Measurements from ENCODE around the gene DIO1. TPM values are rescaled to one million over a fixed set of nuclear protein-coding genes. Genes with fewer than 3 reads are reported as not detected.
A peak's percentile ranks its signal among the peaks of the same experiment; 100 is the strongest.

The DIO1 gene
- total RNA-seq, 2 donors from 2014 or later = 0.23 TPM; not detected in 1

- H3K27me3 ChIP-seq (replicated peaks; ENCODE audit: insufficient read depth) = no peaks in the 10 kb centered on the region
- TF ChIP-seq CTCF (IDR thresholded peaks at IDR 0.05) (no peak), POLR2A (IDR thresholded peaks at IDR 0.05) (no peak), POLR2AphosphoS5 (IDR thresholded peaks at IDR 0.05) (no peak)
- no peaks in the 10 kb centered on the region for H3K36me3 ChIP-seq
- intact Hi-C loops (cut with DNase I) = no loop called here
- H3K9me3 ChIP-seq = no peaks in the 10 kb centered on the region
- H3K27ac ChIP-seq = no peak overlapping the region
- H3K4me3 ChIP-seq = no peak overlapping the region
- DNase-seq (ENCODE audit: low spot score) = no peak
- WGBS = 57% methylated on average over 2 of the region's 2 CpGs
- H3K4me1 ChIP-seq (replicated peaks) = peaks cover 6% of the 10 kb centered on the region
Measured at GRCh38 chr1:53954128-53954527, 60.1 kb downstream of the DIO1 start.

GRCh38 chr1:53956308-53957168, 62.6 kb downstream of the DIO1 start:
- no peaks in the 10 kb centered on the region for H3K27me3 ChIP-seq (replicated peaks; ENCODE audit: insufficient read depth)
- WGBS = 50% methylated on average over 3 of the region's 3 CpGs
- no peaks in the 10 kb centered on the region for H3K9me3 ChIP-seq
- intact Hi-C loops (cut with DNase I) = no loop called here
- no peak for TF ChIP-seq POLR2A (IDR thresholded peaks at IDR 0.05)
- no peak for TF ChIP-seq CTCF (IDR thresholded peaks at IDR 0.05)
- TF ChIP-seq POLR2AphosphoS5 (IDR thresholded peaks at IDR 0.05) = no peak
- H3K27ac ChIP-seq = peak overlapping the region; percentile 15 to 42
- no peaks in the 10 kb centered on the region for H3K36me3 ChIP-seq
- no peak for DNase-seq (ENCODE audit: low spot score)
- no peak overlapping the region for H3K4me3 ChIP-seq
- peaks cover 6% of the 10 kb centered on the region for H3K4me1 ChIP-seq (replicated peaks)

DNA sequence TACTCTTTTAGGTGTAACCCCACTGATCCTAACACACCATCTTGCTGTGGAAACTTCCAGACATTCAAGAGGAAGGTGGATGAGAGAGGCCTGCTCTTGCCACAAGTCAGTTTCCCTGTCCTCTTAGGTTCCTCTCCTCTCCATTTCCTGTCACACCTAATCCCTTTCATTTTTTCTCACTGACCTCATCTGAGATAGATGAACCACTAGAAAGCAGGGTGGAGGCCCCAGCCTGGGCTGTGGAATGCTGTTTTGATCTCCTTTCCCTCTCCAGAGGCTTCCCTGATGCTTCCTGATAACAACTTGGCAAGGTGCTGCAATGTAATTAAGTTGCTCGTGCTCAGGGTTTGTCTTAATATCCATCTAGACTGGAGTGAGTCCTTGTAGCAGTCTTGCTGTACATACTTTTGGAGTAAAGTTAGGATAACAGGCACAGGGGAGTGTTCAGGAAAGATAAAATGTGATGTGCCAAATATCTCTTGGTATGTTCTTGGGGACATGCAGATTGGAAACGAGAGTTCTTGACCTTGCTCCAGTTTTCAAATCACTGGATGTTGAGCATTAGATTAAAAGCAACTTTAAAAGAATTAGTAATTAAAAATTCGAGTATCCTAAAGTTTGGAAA, 63.3 kb downstream of the DIO1 start:
- TF ChIP-seq CTCF (IDR thresholded peaks at IDR 0.05) (no peak), POLR2A (IDR thresholded peaks at IDR 0.05) (no peak)
- Histone ChIP-seq H3K27me3 (replicated peaks; ENCODE audit: insufficient read depth) (no peaks in the 10 kb centered on the region), H3K27ac (peak overlapping the region; percentile 15 to 42), H3K36me3 (no peaks in the 10 kb centered on the region), H3K4me1 (replicated peaks) (peaks cover 6% of the 10 kb centered on the region), H3K9me3 (no peaks in the 10 kb centered on the region), H3K4me3 (no peak overlapping the region)
- no peak for DNase-seq (ENCODE audit: low spot score)
- intact Hi-C loops (cut with DNase I) = no loop called here
- WGBS = 28% methylated on average over 3 of the region's 3 CpGs

DNA sequence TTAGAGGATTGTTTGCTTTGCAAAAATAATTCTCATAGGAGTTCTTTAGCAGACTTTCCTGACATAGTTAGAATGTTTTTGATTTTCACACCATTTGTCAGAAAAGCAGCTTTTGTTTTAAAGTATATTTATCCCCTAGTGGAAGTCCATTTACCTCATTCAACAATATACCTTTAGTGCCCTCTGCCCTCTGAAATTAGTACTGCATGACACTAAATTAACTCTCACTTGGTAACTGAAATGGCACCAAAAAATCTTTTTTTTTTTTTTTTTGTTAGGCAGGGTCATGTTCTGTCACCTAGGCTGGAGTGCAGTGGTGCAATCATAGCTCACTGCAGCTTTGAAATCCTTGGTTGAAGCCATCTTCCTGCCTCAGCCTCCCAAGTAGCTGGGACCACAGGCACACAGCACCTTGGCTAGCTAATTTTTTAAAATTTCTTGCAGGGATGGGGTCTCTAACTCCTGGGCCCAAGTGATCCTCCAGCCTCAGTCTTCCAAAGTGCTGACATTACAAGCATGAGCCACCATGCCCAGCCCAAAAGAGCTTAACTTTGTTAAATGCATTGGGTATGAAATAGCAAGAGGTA, 65.8 kb downstream of the DIO1 start:
- TF ChIP-seq POLR2AphosphoS5 (IDR thresholded peaks at IDR 0.05) (no peak), CTCF (IDR thresholded peaks at IDR 0.05) (peak; percentile 12 to 79 (median 64))
- Histone ChIP-seq H3K4me1 (replicated peaks) (peaks cover 6% of the 10 kb centered on the region), H3K4me3 (no peak overlapping the region), H3K27ac (no peak overlapping the region), H3K27me3 (replicated peaks; ENCODE audit: insufficient read depth) (no peaks in the 10 kb centered on the region), H3K9me3 (no peaks in the 10 kb centered on the region), H3K36me3 (no peaks in the 10 kb centered on the region)
- intact Hi-C loops (cut with DNase I) = no loop called here
- no peak for DNase-seq (ENCODE audit: low spot score)

Other genes starting within 250 kb of the DIO1 start
- 1 to 10 TPM; 1.1 to 8.1 TPM for gene GLIS1, start 155.0 kb upstream of the DIO1 start, total RNA-seq
- gene NDC1, start 55.9 kb upstream of the DIO1 start, total RNA-seq = 10 to 100 TPM; 15.3 to 20.6 TPM
- gene YIPF1, start 4.4 kb upstream of the DIO1 start, total RNA-seq = 100 to 1,000 TPM in 1 of 2 donors, 10 to 100 TPM in 1; 40.0 to 105 TPM
- gene IFT25, start 51.5 kb downstream of the DIO1 start, total RNA-seq = 10 to 100 TPM; 13.7 to 18.9 TPM
- 10 to 100 TPM; 21.1 to 31.8 TPM for gene LRRC42, start 52.2 kb downstream of the DIO1 start, total RNA-seq
- 1 to 10 TPM in 1 of 2 donors, under 1 TPM in 1; 0.55 to 3.3 TPM for gene LDLRAD1, start 124.0 kb downstream of the DIO1 start, total RNA-seq
- 100 to 1,000 TPM; 394 to 817 TPM for gene TMEM59, start 159.0 kb downstream of the DIO1 start, total RNA-seq
- 1 to 10 TPM; 2.5 to 5.0 TPM for gene TCEANC2, start 159.4 kb downstream of the DIO1 start, total RNA-seq